ENCODE data around the gene GNS. TPM values are rescaled to one million over a fixed set of nuclear protein-coding genes. Genes with fewer than 3 reads are reported as not detected.

GNS gene
- total and polyA plus RNA-seq, 8 donors = 7.1 to 66.0 (median 26.0) TPM

DNA sequence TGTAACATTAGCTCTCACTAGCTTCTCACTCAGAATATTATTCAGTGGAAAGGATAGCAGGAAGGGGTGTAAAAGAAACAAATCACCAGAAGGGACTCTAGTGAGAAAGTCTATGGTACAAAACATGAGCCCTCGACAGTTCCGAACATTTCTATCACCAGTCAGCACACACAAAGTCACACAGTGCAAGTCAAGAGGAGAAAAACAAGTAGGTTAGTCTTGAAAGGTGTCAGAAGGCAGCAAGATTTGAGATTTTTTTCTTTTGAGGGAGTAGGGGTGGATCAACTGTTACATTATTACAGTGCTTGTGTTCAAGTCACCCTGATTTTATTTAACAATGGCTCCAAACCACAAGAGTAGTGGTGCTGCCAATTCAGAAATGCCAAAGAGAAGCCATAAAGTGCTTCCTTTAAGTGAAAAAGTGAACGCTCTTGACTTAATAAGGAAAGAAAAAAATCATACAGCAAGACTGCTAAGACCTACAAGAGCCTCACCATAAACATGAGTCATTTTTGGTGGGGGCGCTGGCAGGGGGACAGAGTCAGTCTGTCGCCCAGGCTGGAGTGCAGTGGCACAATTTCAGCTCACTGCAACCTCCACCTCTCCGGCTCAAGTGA lies 42.3 kb downstream of the GNS start:
- 92 to 96% methylated on average over 6 of the region's 6 CpGs for WGBS, 2 donors
- Histone ChIP-seq H3K36me3 (peaks cover 0 to 45% (median 16%) of the 10 kb centered on the region in 3 donors), H3K9me3 (no peaks in the 10 kb centered on the region), H3K27me3 (no peaks in the 10 kb centered on the region), H3K4me3 (no peak overlapping the region), H3K27ac (no peak overlapping the region), H3K4me1 (no peaks in the 10 kb centered on the region)
- TF ChIP-seq, protein P1, sequence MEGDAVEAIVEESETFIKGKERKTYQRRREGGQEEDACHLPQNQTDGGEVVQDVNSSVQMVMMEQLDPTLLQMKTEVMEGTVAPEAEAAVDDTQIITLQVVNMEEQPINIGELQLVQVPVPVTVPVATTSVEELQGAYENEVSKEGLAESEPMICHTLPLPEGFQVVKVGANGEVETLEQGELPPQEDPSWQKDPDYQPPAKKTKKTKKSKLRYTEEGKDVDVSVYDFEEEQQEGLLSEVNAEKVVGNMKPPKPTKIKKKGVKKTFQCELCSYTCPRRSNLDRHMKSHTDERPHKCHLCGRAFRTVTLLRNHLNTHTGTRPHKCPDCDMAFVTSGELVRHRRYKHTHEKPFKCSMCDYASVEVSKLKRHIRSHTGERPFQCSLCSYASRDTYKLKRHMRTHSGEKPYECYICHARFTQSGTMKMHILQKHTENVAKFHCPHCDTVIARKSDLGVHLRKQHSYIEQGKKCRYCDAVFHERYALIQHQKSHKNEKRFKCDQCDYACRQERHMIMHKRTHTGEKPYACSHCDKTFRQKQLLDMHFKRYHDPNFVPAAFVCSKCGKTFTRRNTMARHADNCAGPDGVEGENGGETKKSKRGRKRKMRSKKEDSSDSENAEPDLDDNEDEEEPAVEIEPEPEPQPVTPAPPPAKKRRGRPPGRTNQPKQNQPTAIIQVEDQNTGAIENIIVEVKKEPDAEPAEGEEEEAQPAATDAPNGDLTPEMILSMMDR (IDR thresholded peaks at IDR 0.05) = no peak
- ATAC-seq = no peak
- DNase-seq = no peak
- intact Hi-C loops (cut with DNase I) = no loop called here
- no peak for FAIRE-seq

DNA sequence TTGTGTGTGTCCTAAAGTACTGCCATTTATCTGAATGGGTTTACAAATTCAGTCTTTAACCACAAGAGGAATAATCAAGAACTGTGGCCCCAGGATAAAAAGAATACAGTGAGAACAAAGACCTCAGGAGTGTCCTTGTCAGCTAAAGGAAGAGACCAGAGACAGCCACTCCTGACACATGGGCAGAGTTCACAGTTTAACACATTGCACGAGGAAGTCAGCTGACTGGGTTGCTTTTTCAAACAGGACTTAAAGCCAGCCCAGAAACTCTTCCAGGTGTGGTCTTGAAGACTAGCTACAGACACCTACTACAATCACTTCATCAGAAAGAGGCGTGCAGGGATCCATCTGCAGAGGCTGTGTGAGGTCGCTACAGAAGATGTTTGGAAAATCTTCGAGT lies 42.8 kb downstream of the GNS start:
- Histone ChIP-seq H3K27ac (no peak overlapping the region), H3K4me1 (no peaks in the 10 kb centered on the region), H3K9me3 (no peaks in the 10 kb centered on the region), H3K36me3 (peaks cover 0 to 39% (median 14%) of the 10 kb centered on the region in 3 donors), H3K27me3 (no peaks in the 10 kb centered on the region), H3K4me3 (no peak overlapping the region)
- WGBS, 2 donors = 90 to 91% methylated on average over 4 of the region's 4 CpGs
- DNase-seq = no peak
- TF ChIP-seq, protein P1 (IDR thresholded peaks at IDR 0.05) = no peak
- ATAC-seq = no peak
- FAIRE-seq = no peak
- intact Hi-C loops (cut with DNase I) = no loop called here

DNA sequence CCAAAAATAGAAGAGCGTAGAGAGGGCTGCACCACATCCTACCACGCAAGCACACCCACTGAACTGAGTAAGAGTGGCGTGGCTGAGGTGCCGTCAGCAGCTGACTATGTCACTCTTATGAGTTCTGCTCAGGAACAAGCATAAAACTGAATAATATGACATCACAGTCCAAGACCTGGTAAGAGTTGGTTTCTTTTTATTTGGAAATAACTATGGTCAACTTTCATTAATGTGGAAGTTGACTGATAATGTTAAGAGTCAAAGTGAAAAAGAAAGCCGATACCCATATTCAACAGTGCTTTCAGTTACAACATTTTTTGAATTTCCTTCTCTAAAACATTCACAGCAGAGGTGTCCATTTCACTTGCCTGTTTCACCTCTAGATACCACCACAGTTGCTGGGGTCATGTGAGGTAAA lies 44.6 kb downstream of the GNS start:
- Histone ChIP-seq H3K27me3 (no peaks in the 10 kb centered on the region), H3K4me1 (no peaks in the 10 kb centered on the region), H3K36me3 (peaks cover 0 to 23% (median 4%) of the 10 kb centered on the region in 3 donors), H3K27ac (no peak overlapping the region), H3K9me3 (no peaks in the 10 kb centered on the region), H3K4me3 (no peak overlapping the region)
- intact Hi-C loops (cut with DNase I) = no loop called here
- FAIRE-seq (no peak), DNase-seq (no peak), ATAC-seq (no peak)
- TF ChIP-seq, protein P1 (IDR thresholded peaks at IDR 0.05) = no peak
- WGBS, 2 donors = 90 to 96% methylated on average over 5 of the region's 5 CpGs

DNA sequence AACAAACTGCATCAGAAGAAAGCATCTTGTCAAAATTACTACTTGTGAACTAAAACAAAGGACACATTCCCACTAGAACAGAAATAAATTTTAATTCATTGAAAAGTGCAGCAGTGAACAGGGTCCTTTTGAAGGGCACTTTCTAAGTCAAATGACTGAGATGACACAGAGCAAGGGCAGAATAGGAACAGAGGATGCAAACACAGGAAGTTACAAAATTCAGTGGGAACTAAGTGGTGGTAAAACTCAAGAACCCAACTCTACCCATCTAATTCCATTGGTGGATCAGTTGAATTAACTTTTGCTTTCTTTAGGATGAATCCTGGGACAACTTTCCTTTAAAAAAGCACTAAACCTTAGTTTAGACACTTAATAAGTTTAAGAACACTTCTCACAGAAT lies 45.8 kb downstream of the GNS start:
- Histone ChIP-seq H3K27me3 (no peaks in the 10 kb centered on the region), H3K4me1 (no peaks in the 10 kb centered on the region), H3K36me3 (peaks cover 0 to 17% (median 4%) of the 10 kb centered on the region in 3 donors), H3K27ac (no peak overlapping the region), H3K4me3 (no peak overlapping the region), H3K9me3 (no peaks in the 10 kb centered on the region)
- FAIRE-seq = no peak
- DNase-seq = no peak
- ATAC-seq = no peak
- intact Hi-C loops (cut with DNase I) = no loop called here
- TF ChIP-seq, protein P1 (IDR thresholded peaks at IDR 0.05) = no peak

DNA sequence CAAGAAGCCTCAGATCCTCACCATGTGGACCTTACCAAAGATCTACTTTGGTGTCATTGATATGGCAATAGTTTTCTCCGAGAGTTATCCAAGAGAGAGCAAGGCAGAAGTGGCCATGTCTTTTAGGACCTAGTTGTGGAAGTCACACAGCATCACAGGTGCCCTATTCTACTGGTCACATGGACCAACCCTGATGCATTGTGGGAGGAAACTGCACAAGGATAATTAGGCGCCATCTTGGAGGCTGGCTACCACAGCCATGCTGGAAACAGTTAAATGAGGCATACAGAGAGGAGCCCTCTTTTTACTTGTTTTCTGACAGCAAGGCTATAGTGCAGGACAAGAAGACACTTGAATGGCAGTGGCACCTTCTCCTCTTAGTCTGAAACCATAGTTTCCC lies 49.8 kb downstream of the GNS start:
- no peak overlapping the region for H3K27ac ChIP-seq
- H3K4me3 ChIP-seq = no peak overlapping the region
- no peaks in the 10 kb centered on the region for H3K9me3 ChIP-seq
- 97 to 100% methylated on average over 2 of the region's 2 CpGs for WGBS, 2 donors
- no peaks in the 10 kb centered on the region for H3K27me3 ChIP-seq
- no peaks in the 10 kb centered on the region for H3K4me1 ChIP-seq
- intact Hi-C loops (cut with DNase I) = no loop called here
- TF ChIP-seq, protein P1 (IDR thresholded peaks at IDR 0.05) = no peak
- FAIRE-seq (no peak), DNase-seq (no peak), ATAC-seq (no peak)
- H3K36me3 ChIP-seq = no peaks in the 10 kb centered on the region

All from pancreas (tissue), 10 donors.